Thyroid gland (tissue), 4 donors: Measurements from ENCODE around the gene FHOD3.
"Not testable (repeated sequence)": the region's sequence is repeated elsewhere in the genome, so short reads cannot be mapped to it uniquely, and the experiment has no call there.

Source experiments
- POLR2A ChIP-seq, 2 donors: fragments of 450-650 bp; IDR thresholded peaks; one replicate each; pipeline ENCODE4 v1.6.1; 2017; ENCODE audit warnings: antibody characterized with exemption in 2 of 2, mild to moderate bottlenecking in 2 of 2, moderate library complexity in 1 of 2
- TF ChIP-seq, protein P1 (sequence below), 6 experiments: fragments of 200-600 bp in 3 of 6; fragments of 450-650 bp in 3 of 6; sonication (generic) in 3 of 6; IDR thresholded peaks; one replicate each; pipeline ENCODE4 v1.5.1; 2016 to 2019; ENCODE audit warnings: antibody characterized with exemption in 6 of 6, mild to moderate bottlenecking in 2 of 6, inconsistent platforms in 1 of 6, moderate library complexity in 1 of 6

DNA sequence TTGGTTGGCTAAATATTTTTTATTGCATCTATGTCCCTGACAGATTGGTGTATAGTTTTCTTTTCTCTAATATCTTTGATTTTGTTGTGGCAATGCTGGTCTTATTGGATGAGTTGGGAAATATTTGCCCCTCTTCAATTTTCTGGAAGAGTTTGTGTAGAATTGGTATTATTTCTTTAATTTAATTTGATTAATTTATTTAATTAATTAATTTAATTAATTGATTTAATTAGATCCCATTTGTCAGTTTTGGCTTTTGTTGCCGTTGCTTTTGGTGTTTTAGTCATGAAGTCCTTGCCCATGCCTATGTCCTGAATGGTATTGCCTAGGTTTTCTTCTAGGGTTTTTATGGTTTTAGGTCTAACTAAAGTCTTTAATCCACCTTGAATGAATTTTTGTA is 253.8 kb downstream of the FHOD3 start:
- TF ChIP-seq, protein P1, sequence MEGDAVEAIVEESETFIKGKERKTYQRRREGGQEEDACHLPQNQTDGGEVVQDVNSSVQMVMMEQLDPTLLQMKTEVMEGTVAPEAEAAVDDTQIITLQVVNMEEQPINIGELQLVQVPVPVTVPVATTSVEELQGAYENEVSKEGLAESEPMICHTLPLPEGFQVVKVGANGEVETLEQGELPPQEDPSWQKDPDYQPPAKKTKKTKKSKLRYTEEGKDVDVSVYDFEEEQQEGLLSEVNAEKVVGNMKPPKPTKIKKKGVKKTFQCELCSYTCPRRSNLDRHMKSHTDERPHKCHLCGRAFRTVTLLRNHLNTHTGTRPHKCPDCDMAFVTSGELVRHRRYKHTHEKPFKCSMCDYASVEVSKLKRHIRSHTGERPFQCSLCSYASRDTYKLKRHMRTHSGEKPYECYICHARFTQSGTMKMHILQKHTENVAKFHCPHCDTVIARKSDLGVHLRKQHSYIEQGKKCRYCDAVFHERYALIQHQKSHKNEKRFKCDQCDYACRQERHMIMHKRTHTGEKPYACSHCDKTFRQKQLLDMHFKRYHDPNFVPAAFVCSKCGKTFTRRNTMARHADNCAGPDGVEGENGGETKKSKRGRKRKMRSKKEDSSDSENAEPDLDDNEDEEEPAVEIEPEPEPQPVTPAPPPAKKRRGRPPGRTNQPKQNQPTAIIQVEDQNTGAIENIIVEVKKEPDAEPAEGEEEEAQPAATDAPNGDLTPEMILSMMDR (IDR thresholded peaks at IDR 0.05) = not testable (repeated sequence)
- TF ChIP-seq POLR2A (IDR thresholded peaks at IDR 0.05) = not testable (repeated sequence)
